Superior temporal gyrus (tissue), 1 donor: ENCODE results near the gene PRR16.

Experiments
- DNase-seq: peaks from one replicate; pipeline ENCODE4 v3.0.0-alpha.2; 2016; ENCODE audit errors: extremely low spot score

PRR16 gene

GRCh38 chr5:120516805-120517204 lies 52.7 kb downstream of the PRR16 start:
- peak; percentile 44 for DNase-seq

GRCh38 chr5:120517607-120518252 lies 53.6 kb downstream of the PRR16 start:
- DNase-seq: no peak

- no peak for DNase-seq
These were observed 54.5 kb downstream of the PRR16 start for GRCh38 chr5:120518581-120518980.

GRCh38 chr5:120527251-120527650 lies 63.2 kb downstream of the PRR16 start:
- no peak for DNase-seq

- DNase-seq: no peak
These were observed 64.5 kb downstream of the PRR16 start for GRCh38 chr5:120528609-120529008.

- no peak for DNase-seq
These were observed 65.3 kb downstream of the PRR16 start for GRCh38 chr5:120529386-120529785.

GRCh38 chr5:120531215-120531614 lies 67.1 kb downstream of the PRR16 start:
- no peak for DNase-seq

GRCh38 chr5:120532835-120533234 lies 68.7 kb downstream of the PRR16 start:
- DNase-seq: no peak

- DNase-seq: no peak
These were observed 69.5 kb downstream of the PRR16 start for GRCh38 chr5:120533581-120533980.

- no peak for DNase-seq
These were observed 71.8 kb downstream of the PRR16 start for GRCh38 chr5:120535900-120536299.

GRCh38 chr5:120538149-120538548 lies 74.0 kb downstream of the PRR16 start:
- DNase-seq: no peak

GRCh38 chr5:120538644-120539043 lies 74.5 kb downstream of the PRR16 start:
- DNase-seq: no peak

GRCh38 chr5:120539471-120539870 lies 75.4 kb downstream of the PRR16 start:
- DNase-seq: no peak

- DNase-seq: no peak
These were observed 76.0 kb downstream of the PRR16 start for GRCh38 chr5:120540097-120540496.

GRCh38 chr5:120544043-120544442 lies 79.9 kb downstream of the PRR16 start:
- no peak for DNase-seq

GRCh38 chr5:120545007-120545406 lies 80.9 kb downstream of the PRR16 start:
- no peak for DNase-seq

GRCh38 chr5:120545951-120546350 lies 81.9 kb downstream of the PRR16 start:
- DNase-seq: no peak

- no peak for DNase-seq
These were observed 82.8 kb downstream of the PRR16 start for GRCh38 chr5:120546922-120547321.

GRCh38 chr5:120550358-120550757 lies 86.3 kb downstream of the PRR16 start:
- DNase-seq: no peak

GRCh38 chr5:120552638-120553037 lies 88.5 kb downstream of the PRR16 start:
- no peak for DNase-seq

GRCh38 chr5:120555345-120555744 lies 91.2 kb downstream of the PRR16 start:
- no peak for DNase-seq

GRCh38 chr5:120564013-120564412 lies 99.9 kb downstream of the PRR16 start:
- no peak for DNase-seq

GRCh38 chr5:120567066-120567465 lies 103.0 kb downstream of the PRR16 start:
- DNase-seq: no peak

GRCh38 chr5:120567921-120568320 lies 103.8 kb downstream of the PRR16 start:
- DNase-seq: no peak
